LNCAP (cell line): ENCODE results near the gene TCF19.

Source experiments
- CTCF ChIP-seq: fragments of 450-650 bp; IDR thresholded peaks from 2 replicates; pipeline ENCODE4 v1.5.1; 2017; ENCODE audit warnings: mild to moderate bottlenecking

The TCF19 gene

GRCh38 chr6:31158140-31158862 lies at the start of gene TCF19:
TSS of gene TCF19 (plus strand) at chr6:31158589. CDS start at chr6:31159470, 881 bp downstream.
- no peak for TF ChIP-seq CTCF

- no peak for TF ChIP-seq CTCF
These were observed 47.4 kb upstream of the TCF19 start for GRCh38 chr6:31110825-31111582.

- TF ChIP-seq CTCF = no peak
These were observed 46.7 kb upstream of the TCF19 start for GRCh38 chr6:31111712-31112111.

- TF ChIP-seq CTCF = no peak
These were observed 45.9 kb upstream of the TCF19 start, which contains the start of gene C6orf15 for GRCh38 chr6:31112478-31112877. TSS of gene C6orf15 (minus strand) at chr6:31112575. CDS start at chr6:31112555, 20 bp downstream.

GRCh38 chr6:31113861-31114540 lies 44.4 kb upstream of the TCF19 start:
- TF ChIP-seq CTCF = no peak

- TF ChIP-seq CTCF = no peak
These were observed 43.9 kb upstream of the TCF19 start, which contains the start of gene PSORS1C1 for GRCh38 chr6:31114541-31114878. TSS of gene PSORS1C1 (plus strand) at chr6:31114800. CDS start at chr6:31129633, 14,833 bp downstream.

GRCh38 chr6:31114970-31115849 lies 43.2 kb upstream of the TCF19 start:
- TF ChIP-seq CTCF = peak; percentile 24; the same call in 1 of the 2 replicates
